HG03196 (cell line): ENCODE data around the gene BIRC6.
A peak's percentile ranks its signal among the peaks of the same experiment; 100 is the strongest.
"Not testable (repeated sequence)": the region's sequence is repeated elsewhere in the genome, so short reads cannot be mapped to it uniquely, and the experiment has no call there.

ENCODE experiments used
- ATAC-seq: cut with Tn5 transposase; IDR thresholded peaks from one replicate; pipeline ENCODE4 v1.9.1; 2021; ENCODE audit not compliant: unreplicated experiment

The BIRC6 gene

DNA sequence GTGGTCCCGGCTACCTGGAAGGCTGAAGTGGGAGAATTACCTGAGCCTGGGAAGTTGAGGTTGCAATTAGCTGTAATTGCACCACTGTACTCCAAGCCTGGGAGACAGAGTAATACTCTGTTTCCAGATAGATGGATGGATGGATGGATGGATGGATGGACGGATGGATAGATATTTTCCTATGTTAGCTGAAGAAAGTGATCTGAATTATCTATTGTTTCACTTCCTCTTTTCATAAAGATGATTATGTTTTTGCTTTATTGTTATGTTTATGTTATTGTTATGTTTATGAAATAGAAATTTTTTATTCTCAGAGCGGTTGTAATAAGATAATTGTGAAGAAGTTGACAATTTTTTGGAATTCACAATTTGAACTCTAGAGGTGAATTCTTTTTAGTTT lies 237.8 kb downstream of the BIRC6 start:
- no peak for ATAC-seq

DNA sequence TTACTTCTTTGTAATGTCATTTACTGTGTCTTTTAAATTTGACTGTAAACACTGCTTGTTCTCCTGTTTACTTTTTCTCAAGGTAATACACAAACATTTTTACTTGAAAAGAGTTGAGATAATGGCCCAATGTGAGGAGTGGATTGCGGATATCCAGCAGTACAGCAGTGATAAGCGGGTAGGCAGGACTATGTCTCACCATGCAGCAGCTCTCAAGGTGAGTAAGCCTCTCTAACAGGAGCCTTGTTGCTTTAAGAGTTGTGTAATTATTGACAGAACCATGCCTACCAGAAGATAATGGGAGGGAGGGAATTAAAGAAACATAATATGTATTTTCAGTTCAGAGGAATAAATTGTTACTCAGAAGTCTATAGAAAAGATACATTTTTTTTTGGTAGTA lies 254.5 kb downstream of the BIRC6 start:
- no peak for ATAC-seq

DNA sequence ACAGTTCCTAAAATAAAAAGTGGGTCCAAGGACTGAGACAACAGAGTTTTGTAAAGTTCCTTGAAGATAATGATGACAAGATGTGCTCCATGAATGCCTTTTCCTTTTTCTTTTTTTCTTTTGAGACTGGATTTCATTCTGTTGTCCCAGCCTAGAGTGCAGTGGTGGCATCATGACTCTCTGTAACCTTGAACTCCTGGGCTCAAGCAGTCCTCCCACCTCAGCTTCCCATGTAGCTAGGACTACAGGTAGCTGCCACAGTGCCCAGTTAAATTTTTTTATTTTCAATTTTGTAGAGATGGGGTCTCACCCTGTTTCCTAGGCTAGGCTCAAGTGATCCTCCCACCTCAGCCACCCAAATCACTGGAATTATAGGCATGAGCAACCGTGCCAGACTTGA lies 254.9 kb downstream of the BIRC6 start:
- ATAC-seq = no peak

DNA sequence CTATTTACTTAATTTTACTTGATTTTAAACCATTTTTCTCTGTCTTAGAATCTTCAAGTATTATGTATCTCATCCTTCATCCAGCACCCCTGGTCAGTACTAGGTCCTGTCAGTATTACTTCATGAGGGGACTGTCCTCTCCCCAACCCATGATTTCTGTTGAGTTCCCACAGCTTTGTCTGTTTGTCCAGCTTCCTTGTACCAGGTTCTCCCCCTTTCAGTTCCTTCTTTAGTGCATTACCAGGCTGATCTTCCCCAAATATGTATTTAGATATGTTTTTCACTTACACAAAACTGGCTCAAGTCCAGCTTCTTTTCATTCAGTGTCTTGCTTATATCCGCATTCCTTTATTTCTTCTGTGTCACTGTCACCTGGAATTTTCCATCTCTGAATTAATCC lies 257.3 kb downstream of the BIRC6 start:
- no peak for ATAC-seq

DNA sequence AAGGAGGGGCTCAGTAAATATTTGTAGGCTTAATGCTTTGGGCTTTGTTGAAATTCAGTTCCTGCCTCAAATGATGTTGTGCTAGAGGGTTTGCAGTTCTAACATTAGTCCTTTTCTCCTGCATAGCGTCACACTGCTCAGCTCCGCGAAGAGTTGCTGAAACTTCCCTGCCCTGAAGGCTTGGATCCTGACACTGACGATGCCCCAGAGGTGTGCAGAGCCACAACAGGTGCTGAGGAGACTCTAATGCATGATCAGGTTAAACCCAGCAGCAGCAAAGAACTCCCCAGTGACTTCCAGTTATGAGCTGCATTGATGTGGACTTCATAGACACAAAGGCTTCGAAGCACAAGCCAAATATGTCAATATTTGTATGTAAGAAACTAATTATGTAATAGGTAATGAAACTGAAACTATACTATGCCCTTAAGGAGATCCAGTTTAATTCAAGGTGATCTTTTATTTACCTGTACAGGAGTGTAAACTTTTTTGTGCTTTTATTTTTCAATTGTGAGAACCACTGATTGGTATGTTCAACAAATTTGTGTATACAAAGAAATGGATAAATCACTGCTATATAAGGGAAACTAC lies 260.9 kb downstream of the BIRC6 start:
- no peak for ATAC-seq

DNA sequence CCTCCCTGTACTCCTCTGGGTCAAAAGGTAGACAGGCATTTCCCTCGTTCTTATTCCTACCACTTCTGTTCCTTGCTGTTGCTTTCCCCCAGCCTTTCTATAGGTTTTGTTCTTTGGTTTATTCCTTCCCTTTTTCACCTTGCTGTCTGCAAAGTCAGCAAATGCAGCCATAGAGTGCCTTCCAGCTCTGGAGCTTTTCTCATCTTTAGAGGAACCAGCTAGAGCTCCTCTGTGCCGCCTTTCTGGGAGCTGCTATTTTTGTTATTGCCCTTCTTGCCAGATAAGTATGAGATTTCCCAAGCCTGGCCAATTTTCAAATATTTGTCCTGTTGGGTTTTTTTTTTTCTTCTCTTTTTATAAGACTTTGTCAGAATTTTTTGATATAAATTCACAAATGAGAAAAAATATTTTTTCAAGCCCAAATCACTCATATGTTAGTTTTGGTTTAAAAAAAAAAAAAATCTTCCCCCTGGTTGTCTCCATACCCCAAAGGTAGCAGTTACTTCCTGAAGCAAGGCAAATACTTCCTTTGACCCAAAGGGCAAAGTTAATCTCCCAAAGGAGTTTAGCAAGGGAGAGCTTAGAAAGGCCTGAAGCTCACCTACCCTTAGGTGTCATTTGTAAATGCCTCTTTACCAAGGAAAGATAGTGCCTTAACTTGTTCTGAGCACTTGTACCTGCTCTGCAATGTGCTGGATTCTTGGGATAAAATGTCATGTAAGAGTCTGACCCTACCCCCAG lies 265.9 kb downstream of the BIRC6 start:
- no peak for ATAC-seq

DNA sequence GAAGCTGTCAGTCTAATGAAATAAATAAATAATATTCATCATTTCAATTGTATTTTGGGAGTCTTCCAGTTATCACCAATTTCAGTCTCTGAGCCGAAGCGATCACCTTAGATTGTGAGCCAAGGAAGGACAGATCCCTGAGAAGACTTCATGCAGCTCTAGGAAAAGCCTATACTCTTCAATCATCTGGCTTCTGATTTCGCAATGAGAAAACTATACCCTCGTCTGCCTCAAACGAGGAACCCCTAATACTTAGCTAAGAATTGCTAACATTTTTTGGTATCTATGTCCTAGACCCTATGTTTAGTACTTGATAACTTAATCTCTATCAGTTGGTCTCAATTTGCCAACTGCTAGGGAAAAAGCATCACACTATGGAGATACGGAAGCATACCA lies 266.5 kb downstream of the BIRC6 start:
- no peak for ATAC-seq

DNA sequence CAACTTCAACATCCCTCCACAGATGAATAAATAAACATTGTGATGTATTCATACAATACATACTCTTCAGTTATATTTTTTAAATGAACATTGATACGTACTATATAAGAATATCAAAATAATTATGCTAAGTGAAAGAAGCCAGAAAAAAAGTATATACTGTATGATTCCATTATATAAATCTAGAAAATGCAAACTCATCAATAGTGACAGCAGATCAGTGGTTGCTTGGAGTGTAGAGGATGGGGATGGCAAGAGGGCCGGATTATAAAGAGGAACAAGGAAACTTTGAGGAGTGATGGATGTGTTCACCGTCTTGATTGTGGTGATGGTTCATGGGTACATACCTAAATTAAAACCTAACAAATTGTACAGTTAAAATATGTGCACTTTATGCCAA lies 268.0 kb downstream of the BIRC6 start:
- no peak for ATAC-seq

DNA sequence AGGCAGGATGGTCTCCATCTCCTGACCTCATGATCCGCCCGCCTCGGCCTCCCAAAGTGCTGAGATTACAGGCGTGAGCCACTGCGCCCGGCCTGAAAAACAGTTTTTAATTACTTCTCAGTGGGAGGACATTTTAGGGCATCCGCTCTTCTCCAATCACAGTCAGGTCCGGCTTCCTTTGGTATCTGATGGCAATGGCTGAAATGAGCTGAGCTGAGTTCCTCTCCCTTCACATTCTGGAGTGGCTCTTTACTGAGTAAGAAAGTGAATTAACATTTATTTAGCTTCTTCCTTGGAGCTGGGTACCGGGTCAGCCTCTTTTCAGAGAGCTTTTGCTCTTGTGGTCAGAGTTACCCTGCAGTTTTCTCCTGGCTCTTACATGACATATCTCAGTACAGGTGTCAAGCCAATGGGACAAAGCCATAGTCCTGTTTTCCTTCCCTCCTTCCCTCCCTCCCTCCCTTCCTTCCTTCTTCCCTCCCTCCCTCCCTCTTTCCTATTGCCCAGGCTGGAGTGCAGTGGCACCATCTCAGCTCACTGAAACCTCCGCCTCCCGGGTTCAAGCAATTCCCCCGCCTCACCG lies 269.9 kb downstream of the BIRC6 start:
- ATAC-seq = no peak

DNA sequence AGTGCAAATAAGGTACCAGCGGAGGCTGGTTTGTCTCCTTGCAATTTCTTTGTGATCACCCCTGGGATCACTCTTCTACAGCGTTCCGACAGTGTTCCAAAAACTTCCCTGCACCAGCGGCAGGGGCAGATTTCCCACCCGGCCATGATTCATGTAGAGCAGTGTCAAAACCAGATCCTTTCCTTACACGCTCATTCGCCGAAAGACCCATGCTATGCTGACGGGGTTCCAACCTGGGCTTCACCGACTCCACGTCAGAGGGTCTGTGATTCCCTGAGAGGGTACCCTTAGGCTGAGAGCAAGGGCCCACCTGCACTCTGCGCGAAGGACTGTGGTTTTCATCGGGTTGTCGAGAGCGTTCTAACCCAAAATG lies 270.6 kb downstream of the BIRC6 start:
- ATAC-seq = peak; percentile 29

DNA sequence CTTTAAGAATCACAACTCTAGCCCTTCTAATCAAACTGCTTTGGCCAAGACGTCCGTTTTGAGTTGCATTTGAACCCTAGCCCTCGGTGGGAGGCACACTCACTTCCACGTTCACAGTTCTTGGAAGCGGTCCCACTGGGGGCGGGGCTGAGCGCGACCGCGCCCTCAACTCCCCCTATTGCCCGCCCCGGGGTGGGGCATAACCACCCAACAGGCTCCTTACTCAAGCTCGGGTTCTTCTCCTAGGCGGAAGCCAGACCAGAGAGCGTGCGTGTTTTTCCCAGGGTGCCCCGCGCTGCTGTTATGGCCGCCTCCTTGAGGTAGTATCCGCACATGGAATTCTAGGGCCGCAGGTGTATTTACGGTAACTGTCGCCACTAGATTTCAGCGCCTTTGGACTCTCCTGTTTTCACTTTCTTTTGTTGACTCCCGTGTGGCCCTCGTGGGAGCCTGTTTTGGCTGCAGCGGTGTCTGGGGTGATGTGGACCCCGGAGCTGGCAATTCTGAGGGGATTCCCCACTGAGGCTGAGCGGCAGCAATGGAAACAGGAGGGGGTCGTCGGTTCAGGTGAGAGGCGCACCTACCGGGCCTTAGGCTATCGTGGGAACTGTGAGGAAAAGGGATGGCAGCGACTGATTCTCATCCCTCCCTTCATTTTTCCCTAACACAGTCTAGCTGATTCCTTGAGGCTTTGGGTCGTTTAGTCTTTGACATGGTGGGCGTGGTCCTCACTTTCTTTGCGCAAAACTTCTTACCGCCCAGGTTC lies 271.2 kb downstream of the BIRC6 start, which contains the start of gene TTC27:
TSS of gene TTC27 (plus strand) at position 237 of the 766 bp plus-strand sequence. CDS start at position 480, 243 bp downstream.
- ATAC-seq = peak; percentile 99

DNA sequence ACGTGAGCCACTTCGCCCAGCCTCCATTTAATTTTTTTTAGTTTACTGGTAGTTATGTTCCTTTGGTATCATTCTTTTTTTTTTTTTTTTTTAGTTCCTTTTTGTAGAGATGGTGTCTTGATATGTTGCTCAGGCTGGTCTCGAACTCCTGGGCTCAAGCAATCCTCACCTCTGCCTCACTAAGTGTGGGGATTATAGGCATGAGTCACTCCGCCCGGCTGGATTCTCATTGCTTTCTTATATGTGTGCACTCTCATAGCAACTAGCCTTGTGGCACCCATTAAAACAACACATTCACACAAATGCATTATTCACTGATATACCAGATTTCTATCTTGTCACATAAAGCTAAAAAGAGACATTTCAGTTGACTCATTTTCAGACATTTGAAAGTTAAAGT lies 275.3 kb downstream of the BIRC6 start:
- no peak for ATAC-seq

DNA sequence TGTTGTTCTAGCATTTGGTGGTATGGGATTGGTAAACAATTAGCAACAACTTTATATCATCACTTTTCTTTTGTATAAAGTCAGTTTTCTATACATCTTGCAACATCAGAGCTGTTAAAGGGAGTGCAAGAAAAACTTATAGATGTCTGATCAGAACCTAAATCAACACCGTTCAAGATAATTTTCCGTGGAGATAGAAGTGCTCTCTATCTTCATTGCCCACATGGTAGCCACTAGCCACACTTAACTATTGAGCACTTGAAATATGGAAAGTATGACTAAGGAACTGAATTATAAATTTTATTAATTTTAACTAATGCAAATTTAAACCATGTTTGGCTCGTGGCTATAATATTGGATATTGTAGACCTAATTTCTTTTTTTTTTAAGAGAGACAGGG lies 276.2 kb downstream of the BIRC6 start:
- ATAC-seq = no peak

DNA sequence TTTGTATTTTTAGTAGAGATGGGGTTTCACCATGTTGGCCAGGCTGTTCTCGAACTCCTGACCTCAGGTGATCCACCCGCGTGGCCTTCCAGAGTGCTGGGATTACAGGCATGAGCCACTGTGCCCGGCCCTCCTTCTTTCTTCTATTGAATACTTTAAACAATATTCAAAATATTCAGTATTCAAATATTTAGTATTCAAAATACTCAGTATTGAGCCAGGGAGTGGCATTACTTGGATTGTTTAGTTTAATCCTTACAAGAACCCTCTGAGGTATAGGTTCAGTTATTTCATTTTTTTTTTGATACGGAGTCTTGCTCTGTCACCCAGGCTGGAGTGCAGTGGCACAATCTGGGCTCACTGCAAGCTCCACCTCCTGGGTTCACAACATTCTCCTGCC lies 281.7 kb downstream of the BIRC6 start:
- ATAC-seq = not testable (repeated sequence)

DNA sequence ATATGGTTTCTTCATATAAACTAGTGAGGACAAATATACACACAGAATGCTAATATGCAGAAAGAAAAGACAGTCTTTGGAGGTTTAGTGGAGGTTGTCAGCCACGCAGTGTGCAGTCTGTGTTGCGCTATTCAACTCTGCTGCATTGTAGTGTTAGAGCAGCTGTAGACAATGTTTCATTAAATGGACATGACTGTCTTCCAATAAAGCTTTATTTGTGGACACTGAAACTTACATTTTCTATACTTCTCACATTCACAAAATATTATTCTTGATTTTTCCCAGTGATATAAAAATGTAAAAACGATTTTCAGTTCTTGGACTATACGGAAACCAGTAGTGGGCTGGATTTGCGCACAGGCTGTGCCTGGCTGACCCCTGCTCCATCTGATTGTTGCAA lies 284.4 kb downstream of the BIRC6 start:
- ATAC-seq = no peak

DNA sequence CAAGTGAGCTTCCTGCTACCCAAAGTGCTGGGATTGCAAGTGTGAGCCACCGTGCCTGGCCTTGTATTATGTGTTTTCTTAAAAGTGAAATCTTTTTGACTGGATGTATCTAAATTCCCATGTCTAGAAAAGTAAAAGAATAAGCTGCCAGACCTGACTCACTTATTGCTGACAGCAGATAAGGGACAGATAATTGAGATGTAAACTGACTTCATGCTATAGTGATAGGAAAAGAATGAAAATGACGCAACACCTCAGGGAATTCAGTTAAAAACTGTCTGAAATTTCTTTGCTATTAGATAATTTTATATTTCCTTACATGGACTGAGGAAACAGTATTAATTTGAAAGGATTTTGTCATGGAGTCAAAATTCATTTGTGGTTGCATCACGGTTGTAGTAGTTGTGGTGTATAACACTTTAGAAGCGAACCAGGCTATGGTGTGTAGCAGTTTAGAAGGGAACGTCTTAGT lies 290.4 kb downstream of the BIRC6 start:
- no peak for ATAC-seq

DNA sequence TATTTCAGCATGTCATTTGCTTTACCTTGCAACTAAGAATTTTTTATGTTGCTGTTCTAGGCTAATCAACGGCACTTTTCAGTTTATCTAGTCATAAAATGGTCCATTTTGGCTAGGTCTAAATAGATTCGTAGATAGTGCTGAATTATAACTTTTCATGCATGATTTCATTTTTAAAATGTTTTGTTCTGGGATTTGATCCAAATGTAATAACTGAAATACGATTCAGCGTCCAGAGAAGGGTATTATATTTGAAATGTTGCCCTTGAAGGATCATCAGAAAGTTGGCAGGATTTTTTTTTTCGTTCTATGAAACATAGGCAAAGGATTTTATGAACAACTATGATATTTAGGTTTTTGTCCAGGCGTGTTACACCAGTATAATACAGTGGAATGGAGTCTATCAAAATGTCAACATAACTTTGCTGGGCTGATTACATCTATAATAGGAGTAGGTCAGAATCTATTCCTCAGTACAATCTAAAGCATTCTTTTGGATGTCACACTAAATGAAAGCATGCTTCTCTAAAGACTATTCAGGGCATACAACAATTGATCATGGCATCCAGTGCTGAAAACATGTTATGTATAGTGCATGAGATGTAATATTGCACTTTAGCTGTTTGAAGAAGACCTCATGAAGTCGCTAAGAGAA lies 295.9 kb downstream of the BIRC6 start:
- no peak for ATAC-seq

DNA sequence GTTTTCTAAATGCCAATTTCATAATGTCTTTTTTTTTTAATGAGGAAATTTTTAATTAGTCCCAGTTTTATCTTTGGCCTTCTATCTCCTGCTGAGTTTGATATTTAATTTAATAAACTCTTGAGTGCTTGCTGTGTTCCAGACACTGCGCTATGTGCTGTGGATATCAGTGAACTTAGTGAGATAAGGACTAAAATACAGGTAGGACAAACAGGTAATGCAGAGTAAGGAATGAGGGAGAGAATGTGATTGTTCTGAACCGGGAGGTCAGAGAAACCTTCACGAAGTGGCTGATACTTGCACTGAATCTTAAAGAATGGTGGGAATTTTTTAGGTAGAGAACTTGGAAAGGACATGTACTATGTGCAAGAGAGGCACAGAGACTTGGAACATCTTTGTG lies 299.2 kb downstream of the BIRC6 start:
- ATAC-seq = no peak

DNA sequence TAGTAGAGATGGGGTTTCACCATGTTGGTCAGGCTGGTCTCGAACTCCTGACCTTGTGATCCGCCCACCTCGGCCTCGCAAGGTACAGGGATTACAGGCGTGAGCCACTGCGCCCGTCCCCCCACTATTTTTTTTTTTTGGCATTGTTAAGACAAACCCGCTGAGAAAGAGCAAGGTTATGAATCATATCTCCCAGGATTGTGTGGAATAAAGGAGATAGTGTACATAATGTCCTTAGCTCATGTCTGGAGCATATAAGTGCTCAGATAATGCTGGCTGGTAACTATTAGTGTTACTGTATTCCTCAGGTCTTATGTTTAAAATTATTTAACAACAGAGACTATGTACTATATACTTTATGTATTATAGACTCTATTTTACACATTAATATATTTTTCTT lies 307.0 kb downstream of the BIRC6 start:
- no peak for ATAC-seq

DNA sequence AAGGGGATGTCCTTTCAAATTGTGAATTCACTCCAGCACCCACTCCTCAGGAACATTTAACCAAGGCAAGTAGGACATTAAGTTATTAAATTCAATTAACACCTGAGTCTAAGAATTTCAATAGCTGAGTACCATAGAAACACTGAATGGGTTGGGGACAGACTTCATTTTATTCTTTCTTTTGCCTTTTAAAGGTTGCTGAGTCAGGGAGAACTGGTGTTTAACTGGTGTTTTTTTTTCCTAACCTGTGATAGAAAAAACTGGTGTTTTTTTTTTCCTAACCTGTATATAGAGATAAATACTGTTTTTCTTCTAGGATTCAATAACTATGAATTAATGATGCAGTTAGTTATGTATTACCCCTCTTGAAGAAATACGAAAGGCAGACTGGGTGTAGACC lies 309.9 kb downstream of the BIRC6 start:
- ATAC-seq = no peak

DNA sequence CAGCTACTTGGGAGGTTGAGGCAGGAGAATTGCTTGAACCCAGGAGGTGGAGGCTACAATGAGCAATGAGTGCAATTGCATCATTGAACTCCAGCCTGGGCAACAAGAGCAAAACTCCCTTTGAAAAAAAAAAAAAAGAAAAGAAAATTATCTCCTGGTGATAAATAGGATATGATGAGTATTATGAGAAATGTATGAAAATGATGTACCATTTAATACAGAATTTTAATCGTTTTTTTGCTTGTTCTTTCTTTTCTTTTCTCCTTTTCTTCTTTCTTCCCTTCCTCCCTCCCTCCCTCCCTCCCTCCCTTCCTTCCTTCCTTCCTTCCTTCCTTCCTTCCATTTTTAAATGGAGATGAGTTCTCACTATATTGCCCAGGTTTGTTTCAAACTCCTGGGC lies 311.4 kb downstream of the BIRC6 start:
- ATAC-seq = no peak
